BJ (cell line): ENCODE data around the gene NEFH. TPM values are rescaled to one million over a fixed set of nuclear protein-coding genes. Genes with fewer than 3 reads are reported as not detected.
A peak's percentile ranks its signal among the peaks of the same experiment; 100 is the strongest.

ENCODE experiments used
- CTCF ChIA-PET: fragments of 350-600 bp; formaldehyde crosslinking; extraction: SDS; loops from one replicate; lab custom pipeline; 2021; ENCODE audit warnings: antibody characterized with exemption, inconsistent platforms; lab: Yijun Ruan, JAX
- POLR2A ChIA-PET: fragments of 300-600 bp; sonication (Branson Sonifier 250); formaldehyde crosslinking; extraction: SDS; loops from one replicate; lab custom pipeline; 2021; ENCODE audit warnings: antibody characterized with exemption; lab: Charles Lee
- DNase-seq: peaks from one replicate; pipeline ENCODE4 v3.0.0-alpha.2; 2011; ENCODE audit warnings: low read depth
- H3K27me3 ChIP-seq: 2 replicates; pipeline ENCODE4 v1.6.0; 2011; ENCODE audit warnings: low read length; ENCODE audit not compliant: control insufficient read depth, insufficient read depth
- H3K36me3 ChIP-seq: 2 replicates; pipeline ENCODE4 v1.5.1; 2011; ENCODE audit warnings: low read length; ENCODE audit not compliant: control insufficient read depth, insufficient read depth
- H3K4me3 ChIP-seq: 2 replicates; pipeline ENCODE4 v1.5.1; 2011; ENCODE audit warnings: low read depth, mild to moderate bottlenecking, control low read depth, low read length
- polyA plus RNA-seq: library from polyadenylated mRNA; depleted of rRNA; stranded (reverse); fragments of >200 nt; gene quantifications from 2 replicates; pipeline ENCODE4 v1.2.3, GENCODE V29; 2011
- TF ChIP-seq, protein P1 (sequence below): IDR thresholded peaks from 2 replicates; pipeline ENCODE4 v1.5.1; 2011; ENCODE audit warnings: low read depth, mild to moderate bottlenecking, control low read depth, inconsistent platforms, low read length, moderate library complexity; ENCODE audit not compliant: insufficient read depth

The NEFH gene
- polyA plus RNA-seq, 1 experiment: 1.2 TPM

DNA sequence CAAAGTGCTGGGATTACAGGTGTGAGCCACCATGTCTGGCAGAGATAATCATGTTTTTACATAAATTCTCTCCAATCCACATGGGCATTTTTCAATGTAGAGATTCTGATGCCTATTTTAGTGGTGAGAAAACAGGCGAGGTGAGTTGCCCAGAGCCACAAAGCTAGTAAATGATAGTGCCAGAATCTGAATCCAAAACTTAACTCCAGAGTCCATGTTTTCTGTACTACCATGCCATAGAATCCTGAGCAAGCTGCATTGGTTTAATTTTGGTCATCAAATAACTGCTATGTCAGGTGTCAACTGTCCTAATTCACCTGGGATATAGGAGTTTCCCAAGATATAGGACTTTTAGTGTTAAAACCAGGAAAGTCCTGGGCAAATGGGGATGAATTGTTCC is 13.6 kb downstream of the NEFH start:
- Histone ChIP-seq H3K27me3 (no peaks in the 10 kb centered on the region), H3K36me3 (no peaks in the 10 kb centered on the region; the same call in 1 of the 2 replicates), H3K4me3 (no peak overlapping the region)
- POLR2A ChIA-PET: no interaction called here
- DNase-seq: no peak
- CTCF ChIA-PET: no interaction called here
- TF ChIP-seq, protein P1, sequence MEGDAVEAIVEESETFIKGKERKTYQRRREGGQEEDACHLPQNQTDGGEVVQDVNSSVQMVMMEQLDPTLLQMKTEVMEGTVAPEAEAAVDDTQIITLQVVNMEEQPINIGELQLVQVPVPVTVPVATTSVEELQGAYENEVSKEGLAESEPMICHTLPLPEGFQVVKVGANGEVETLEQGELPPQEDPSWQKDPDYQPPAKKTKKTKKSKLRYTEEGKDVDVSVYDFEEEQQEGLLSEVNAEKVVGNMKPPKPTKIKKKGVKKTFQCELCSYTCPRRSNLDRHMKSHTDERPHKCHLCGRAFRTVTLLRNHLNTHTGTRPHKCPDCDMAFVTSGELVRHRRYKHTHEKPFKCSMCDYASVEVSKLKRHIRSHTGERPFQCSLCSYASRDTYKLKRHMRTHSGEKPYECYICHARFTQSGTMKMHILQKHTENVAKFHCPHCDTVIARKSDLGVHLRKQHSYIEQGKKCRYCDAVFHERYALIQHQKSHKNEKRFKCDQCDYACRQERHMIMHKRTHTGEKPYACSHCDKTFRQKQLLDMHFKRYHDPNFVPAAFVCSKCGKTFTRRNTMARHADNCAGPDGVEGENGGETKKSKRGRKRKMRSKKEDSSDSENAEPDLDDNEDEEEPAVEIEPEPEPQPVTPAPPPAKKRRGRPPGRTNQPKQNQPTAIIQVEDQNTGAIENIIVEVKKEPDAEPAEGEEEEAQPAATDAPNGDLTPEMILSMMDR: no peak

DNA sequence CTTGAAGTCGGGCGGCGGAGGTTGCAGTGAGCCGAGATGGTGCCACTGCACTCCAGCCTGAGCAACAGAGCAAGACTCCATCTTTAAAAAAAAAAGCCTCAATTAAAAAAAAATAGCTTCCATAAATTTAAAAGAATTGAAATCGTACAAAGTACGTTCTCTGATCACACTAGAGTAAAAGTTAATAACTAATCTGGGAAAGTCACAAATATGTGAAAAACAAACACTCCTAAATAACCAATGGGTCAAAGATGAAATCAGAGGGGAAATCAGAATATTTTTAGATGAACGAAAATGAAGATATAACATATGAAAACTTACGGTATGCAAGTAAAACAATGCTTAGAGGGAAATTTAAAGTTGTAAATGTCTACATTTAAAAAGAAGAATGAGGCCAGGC is 19.8 kb downstream of the NEFH start:
- H3K4me3 ChIP-seq: no peak overlapping the region
- TF ChIP-seq, protein P1: no peak
- no peaks in the 10 kb centered on the region; the same call in 1 of the 2 replicates for H3K36me3 ChIP-seq
- no peaks in the 10 kb centered on the region for H3K27me3 ChIP-seq
- ChIA-PET POLR2A (no interaction called here), CTCF (no interaction called here)
- no peak for DNase-seq

DNA sequence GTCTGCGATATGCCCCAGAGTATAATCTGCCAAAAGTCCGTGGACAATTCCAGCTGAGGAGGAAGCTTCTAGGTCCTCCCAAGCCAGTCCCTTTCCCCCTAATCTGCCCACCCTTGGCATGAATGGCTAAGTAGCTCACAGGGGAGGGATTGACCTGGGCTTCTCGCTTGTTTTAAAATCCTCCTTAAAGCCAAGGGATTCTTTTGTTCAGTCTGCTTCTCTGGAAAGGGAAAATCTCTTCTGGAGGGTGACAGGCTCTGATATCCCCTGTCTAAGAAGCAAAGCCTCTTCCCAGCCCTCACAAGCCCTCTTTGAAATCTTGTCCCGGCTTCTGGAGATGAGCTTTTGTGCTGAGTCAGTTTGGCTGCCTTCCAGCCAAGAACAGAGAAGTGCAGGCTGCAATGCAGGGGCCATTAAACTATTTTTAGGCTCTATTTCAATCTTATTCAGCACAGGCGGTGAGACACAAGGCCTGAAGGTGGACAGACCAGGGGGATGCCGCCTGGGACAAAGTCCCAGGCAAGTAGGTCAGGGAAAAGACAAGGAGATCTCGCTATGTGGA is 23.9 kb downstream of the NEFH start:
- ChIA-PET POLR2A (interaction anchor here (0.6 kb wide), 1 partner anchor 11 kb away, joined by 3 read pairs; no protein-coding TSS in a partner anchor), CTCF (interaction anchor here (0.7 to 1.5 kb wide), 2 partner anchors 18 to 108 kb away, joined by 4 to 5 read pairs; no protein-coding TSS in a partner anchor)
- peaks cover 7% of the 10 kb centered on the region for H3K36me3 ChIP-seq
- H3K4me3 ChIP-seq: no peak overlapping the region
- H3K27me3 ChIP-seq: no peaks in the 10 kb centered on the region
- peak; percentile 30 for DNase-seq
- TF ChIP-seq, protein P1: no peak

DNA sequence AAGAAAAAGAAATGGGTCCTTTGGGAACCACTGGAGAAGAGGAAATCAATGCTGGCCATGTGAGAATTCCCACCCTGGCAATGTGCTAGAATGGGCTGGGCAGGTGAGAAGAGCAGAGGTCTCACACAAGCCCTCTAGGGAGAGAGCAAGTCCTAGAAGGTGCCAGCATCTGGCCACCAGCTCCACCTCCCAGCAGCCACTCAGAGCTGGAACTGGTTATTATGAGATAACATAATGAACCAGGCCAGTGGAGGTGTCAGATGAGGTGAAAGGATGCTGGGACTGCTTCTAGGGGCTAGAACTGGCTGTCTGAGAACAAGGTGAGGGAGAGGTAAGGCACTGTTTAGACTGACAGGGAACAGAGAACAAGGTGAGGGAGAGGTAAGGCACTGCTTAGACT is 29.3 kb downstream of the NEFH start:
- no peak for DNase-seq
- ChIA-PET POLR2A (no interaction called here), CTCF (no interaction called here)
- Histone ChIP-seq H3K4me3 (no peak overlapping the region), H3K36me3 (peaks cover 24% of the 10 kb centered on the region), H3K27me3 (no peaks in the 10 kb centered on the region)
- TF ChIP-seq, protein P1: no peak

DNA sequence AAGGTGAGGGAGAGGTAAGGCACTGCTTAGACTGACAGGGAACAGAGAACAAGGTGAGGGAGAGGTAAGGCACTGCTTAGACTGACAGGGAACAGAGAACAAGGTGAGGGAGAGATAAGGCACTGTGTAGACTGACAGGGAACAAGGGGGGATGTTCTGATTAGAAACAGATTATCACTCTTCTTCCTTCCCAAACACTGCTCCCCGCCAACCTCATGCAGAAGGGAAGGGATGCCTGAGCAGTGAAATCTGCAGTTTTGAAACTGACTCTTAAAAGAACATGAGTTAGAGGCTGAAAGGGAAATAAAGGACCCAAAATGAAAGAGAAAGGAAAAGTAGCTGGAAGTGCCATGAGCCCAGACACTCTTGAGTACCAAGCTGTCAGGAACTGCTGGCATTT is 29.8 kb downstream of the NEFH start:
- no peak for DNase-seq
- ChIA-PET CTCF (interaction anchor here (1.4 kb wide), 1 partner anchor 39 kb away, joined by 3 read pairs; no protein-coding TSS in a partner anchor), POLR2A (no interaction called here)
- no peaks in the 10 kb centered on the region for H3K27me3 ChIP-seq
- peaks cover 24% of the 10 kb centered on the region for H3K36me3 ChIP-seq
- no peak overlapping the region for H3K4me3 ChIP-seq
- TF ChIP-seq, protein P1: no peak
